Measurements from ENCODE around the gene BMPR2. TPM values are rescaled to one million over a fixed set of nuclear protein-coding genes. Genes with fewer than 3 reads are reported as not detected.

The BMPR2 gene
- polyA plus RNA-seq, 3 donors, result 4.1 to 6.4 (median 4.8) TPM

GRCh38 chr2:202599105-202599504 lies 223.0 kb downstream of the BMPR2 start:
- peaks cover 0 to 1% (median 0%) of the 10 kb centered on the region in 3 donors for H3K27me3 Mint-ChIP-seq (ENCODE audit: low read depth in 3 of 3)
- Histone ChIP-seq H3K36me3 (replicated peaks in 1 of 2; ENCODE audit: control insufficient read depth in 1 of 2, insufficient read depth in 2 of 2, low read length in 2 of 2) (no peaks in the 10 kb centered on the region), H3K79me2 (ENCODE audit: insufficient read depth, low read length) (no peaks in the 10 kb centered on the region), H3K27me3 (ENCODE audit: control insufficient read depth in 2 of 2, insufficient read depth in 2 of 2, low read length in 2 of 2) (no peaks in the 10 kb centered on the region), H3K4me2 (replicated peaks; ENCODE audit: extremely low read depth, low read length, poor library complexity, severe bottlenecking) (no peak overlapping the region), H3K4me3 (replicated peaks in 1 of 3; ENCODE audit: low read depth in 2 of 3, low read length in 3 of 3) (no peak overlapping the region), H3K27ac (ENCODE audit: low read depth in 1 of 2, low read length in 2 of 2) (no peak overlapping the region), H2AFZ (ENCODE audit: insufficient read depth, low read depth, low read length, poor library complexity, severe bottlenecking) (no peak overlapping the region), H4K20me1 (ENCODE audit: insufficient read depth, low read length) (no peaks in the 10 kb centered on the region), H3K9ac (ENCODE audit: insufficient read depth, low read length, poor library complexity, severe bottlenecking) (no peak overlapping the region), H3K9me3 (replicated peaks in 1 of 2; ENCODE audit: control insufficient read depth in 1 of 2, insufficient read depth in 1 of 2, low read length in 2 of 2) (no peaks in the 10 kb centered on the region), H3K4me1 (ENCODE audit: control insufficient read depth in 1 of 2, insufficient read depth in 2 of 2, low read length in 2 of 2) (peaks cover 0 to 9% of the 10 kb centered on the region in 2 donors)
- no peak overlapping the region for H3K27ac Mint-ChIP-seq
- no peak for TF ChIP-seq CTCF (IDR thresholded peaks at IDR 0.05)
- H3K4me1 Mint-ChIP-seq, result peaks cover 15% of the 10 kb centered on the region
- no peak overlapping the region for H3K4me3 Mint-ChIP-seq
- no peak for DNase-seq
- H3K9me3 Mint-ChIP-seq, result no peaks in the 10 kb centered on the region
- no peaks in the 10 kb centered on the region for H3K36me3 Mint-ChIP-seq
- intact Hi-C loops (cut with micrococcal nuclease), result no loop called here
- no CpG with 5 or more reads among the region's 2 CpGs for WGBS (ENCODE audit: insufficient coverage)

GRCh38 chr2:202599911-202600310 lies 223.8 kb downstream of the BMPR2 start:
- H3K4me2 ChIP-seq (replicated peaks; ENCODE audit: extremely low read depth, low read length, poor library complexity, severe bottlenecking), result no peak overlapping the region
- H3K4me1 ChIP-seq (ENCODE audit: control insufficient read depth in 1 of 2, insufficient read depth in 2 of 2, low read length in 2 of 2), result peaks cover 0 to 2% of the 10 kb centered on the region in 2 donors
- no peaks in the 10 kb centered on the region for H4K20me1 ChIP-seq (ENCODE audit: insufficient read depth, low read length)
- H3K4me3 ChIP-seq (replicated peaks in 1 of 3; ENCODE audit: low read depth in 2 of 3, low read length in 3 of 3), result no peak overlapping the region
- Mint-ChIP-seq H3K27me3 (ENCODE audit: low read depth in 3 of 3) (peaks cover 0 to 1% (median 0%) of the 10 kb centered on the region in 3 donors), H3K36me3 (no peaks in the 10 kb centered on the region), H3K4me3 (no peak overlapping the region), H3K27ac (no peak overlapping the region), H3K4me1 (peaks cover 8% of the 10 kb centered on the region), H3K9me3 (no peaks in the 10 kb centered on the region)
- H2AFZ ChIP-seq (ENCODE audit: insufficient read depth, low read depth, low read length, poor library complexity, severe bottlenecking), result no peak overlapping the region
- H3K36me3 ChIP-seq (replicated peaks in 1 of 2; ENCODE audit: control insufficient read depth in 1 of 2, insufficient read depth in 2 of 2, low read length in 2 of 2), result no peaks in the 10 kb centered on the region
- intact Hi-C loops (cut with micrococcal nuclease), result no loop called here
- no peak overlapping the region for H3K27ac ChIP-seq (ENCODE audit: low read depth in 1 of 2, low read length in 2 of 2)
- no peaks in the 10 kb centered on the region for H3K27me3 ChIP-seq (ENCODE audit: control insufficient read depth in 2 of 2, insufficient read depth in 2 of 2, low read length in 2 of 2)
- WGBS (ENCODE audit: insufficient coverage), result no CpG with 5 or more reads among the region's 4 CpGs
- no peaks in the 10 kb centered on the region for H3K79me2 ChIP-seq (ENCODE audit: insufficient read depth, low read length)
- no peak for TF ChIP-seq CTCF (IDR thresholded peaks at IDR 0.05)
- H3K9ac ChIP-seq (ENCODE audit: insufficient read depth, low read length, poor library complexity, severe bottlenecking), result no peak overlapping the region
- no peaks in the 10 kb centered on the region for H3K9me3 ChIP-seq (replicated peaks in 1 of 2; ENCODE audit: control insufficient read depth in 1 of 2, insufficient read depth in 1 of 2, low read length in 2 of 2)
- no peak for DNase-seq

Measured in CD14-positive monocyte (primary cell).